KOPT-K1 (cell line): Measurements from ENCODE around the gene ZNF84.

ENCODE experiments used
- H3K27ac ChIP-seq: fragments of 200-600 bp; sonication (generic); 2 replicates; pipeline ENCODE4 v1.5.1; 2016; ENCODE audit warnings: antibody characterized with exemption, mild to moderate bottlenecking, low read depth, low read length; ENCODE audit not compliant: poor library complexity, severe bottlenecking
- H3K36me3 ChIP-seq: fragments of 200-600 bp; sonication (generic); 2 replicates; pipeline ENCODE4 v1.5.1; 2017; ENCODE audit warnings: antibody characterized with exemption, mild to moderate bottlenecking, low read length, moderate library complexity; ENCODE audit not compliant: insufficient read depth
- H3K9me3 ChIP-seq: fragments of 200-600 bp; sonication (generic); 2 replicates; pipeline ENCODE4 v1.5.1; 2017; ENCODE audit warnings: antibody characterized with exemption, low read length, mild to moderate bottlenecking; ENCODE audit not compliant: insufficient read depth, poor library complexity, severe bottlenecking

Gene ZNF84

DNA sequence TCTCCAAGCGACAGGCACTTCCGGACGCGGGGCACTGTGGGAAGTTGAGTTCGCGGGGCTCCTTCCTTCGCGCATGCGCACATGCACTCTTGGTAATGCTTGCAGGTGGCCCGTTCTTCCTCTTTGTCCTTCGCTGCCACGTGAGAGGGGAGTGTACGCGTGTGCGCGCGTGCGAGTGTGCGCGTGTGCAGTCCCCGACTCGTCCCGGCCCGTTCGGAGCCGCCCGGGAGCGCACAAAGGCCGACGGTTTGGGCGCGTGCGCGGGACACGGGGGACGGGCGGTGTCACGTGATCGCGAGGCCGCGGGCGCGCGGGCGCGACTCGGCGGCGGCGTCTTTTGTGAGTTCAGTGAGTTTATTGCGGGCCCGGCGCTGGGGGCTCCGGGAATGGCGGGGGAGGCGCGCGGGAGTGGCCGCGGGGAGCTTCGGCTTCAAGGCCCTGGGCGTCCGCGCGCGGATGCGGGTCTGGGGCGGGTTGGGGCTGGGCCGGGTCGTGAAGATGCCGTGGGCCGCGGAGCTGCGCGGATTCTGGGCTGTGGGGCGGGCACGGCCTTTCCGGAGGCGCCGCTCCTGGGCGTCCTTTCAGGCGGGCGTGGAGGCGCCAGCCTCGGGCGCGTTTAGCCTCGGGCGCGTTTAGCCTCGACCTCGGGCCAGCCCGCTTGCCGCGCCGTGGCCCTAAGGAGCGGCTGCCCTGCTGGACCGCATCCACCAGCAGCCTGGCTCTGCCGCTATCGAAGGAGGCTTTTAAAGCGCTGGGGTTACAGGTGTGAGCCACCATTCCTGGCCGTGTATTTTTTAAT lies at the start of gene ZNF84:
TSS of gene ZNF84 (plus strand) at position 303 of the 799 bp plus-strand sequence. CDS start 3,959 bp downstream, outside the sequence.
- Histone ChIP-seq H3K36me3 (peaks cover 41% of the 10 kb centered on the region), H3K27ac (peak within 1 kb of the TSS; percentile 80), H3K9me3 (peaks cover 80% of the 10 kb centered on the region)

GRCh38 chr12:132998741-132999140 lies 38.6 kb upstream of the ZNF84 start:
- Histone ChIP-seq H3K9me3 (peaks cover 98% of the 10 kb centered on the region), H3K36me3 (peaks cover 81% of the 10 kb centered on the region), H3K27ac (no peak overlapping the region)

- peaks cover 100% of the 10 kb centered on the region for H3K9me3 ChIP-seq
- peaks cover 100% of the 10 kb centered on the region for H3K36me3 ChIP-seq
- no peak overlapping the region for H3K27ac ChIP-seq
Measured at GRCh38 chr12:133010657-133011297, 26.5 kb upstream of the ZNF84 start.

DNA sequence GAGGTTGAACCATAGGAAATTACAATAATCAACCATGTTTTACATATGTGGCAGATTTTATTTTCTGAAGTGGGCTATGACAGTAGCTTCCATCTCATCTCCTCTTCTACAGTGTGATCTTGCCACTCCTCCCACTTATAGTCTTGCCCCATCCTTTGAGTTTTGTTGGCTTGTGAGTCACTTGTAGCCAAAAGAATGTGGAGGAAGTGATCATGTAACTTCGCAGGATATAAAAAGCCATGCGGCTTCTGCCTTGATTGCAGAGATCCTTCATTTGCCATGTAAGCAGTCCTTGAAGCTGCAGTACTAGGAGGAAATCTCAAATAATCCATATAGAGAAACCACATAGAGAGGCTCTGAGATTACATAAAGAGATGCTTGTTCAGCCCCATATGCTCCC lies 13.7 kb upstream of the ZNF84 start:
- no peak overlapping the region for H3K27ac ChIP-seq
- peaks cover 82% of the 10 kb centered on the region for H3K9me3 ChIP-seq
- peaks cover 23% of the 10 kb centered on the region for H3K36me3 ChIP-seq

- Histone ChIP-seq H3K9me3 (peaks cover 81% of the 10 kb centered on the region), H3K36me3 (peaks cover 6% of the 10 kb centered on the region), H3K27ac (no peak overlapping the region)
Measured at GRCh38 chr12:133026996-133027395, 10.3 kb upstream of the ZNF84 start.

GRCh38 chr12:133038118-133038709 lies 905 bp downstream of the ZNF84 start:
- Histone ChIP-seq H3K36me3 (peaks cover 49% of the 10 kb centered on the region), H3K9me3 (peaks cover 83% of the 10 kb centered on the region), H3K27ac (peak overlapping the region; percentile 80)

GRCh38 chr12:133046698-133047097 lies 9.4 kb downstream of the ZNF84 start:
- Histone ChIP-seq H3K9me3 (peaks cover 100% of the 10 kb centered on the region), H3K27ac (no peak overlapping the region), H3K36me3 (peaks cover 100% of the 10 kb centered on the region)

DNA sequence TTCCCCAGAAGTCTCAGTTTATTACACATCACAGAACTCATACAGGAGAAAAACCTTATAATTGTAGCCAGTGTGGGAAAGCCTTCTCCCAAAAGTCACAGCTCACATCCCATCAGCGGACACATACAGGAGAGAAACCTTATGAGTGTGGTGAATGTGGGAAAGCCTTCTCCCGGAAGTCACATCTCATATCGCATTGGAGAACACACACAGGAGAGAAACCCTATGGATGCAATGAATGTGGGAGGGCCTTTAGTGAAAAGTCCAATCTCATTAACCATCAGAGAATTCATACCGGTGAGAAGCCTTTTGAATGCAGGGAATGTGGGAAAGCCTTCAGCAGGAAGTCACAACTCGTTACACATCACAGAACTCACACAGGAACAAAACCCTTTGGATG lies 20.1 kb downstream of the ZNF84 start:
- Histone ChIP-seq H3K36me3 (peaks cover 94% of the 10 kb centered on the region), H3K27ac (no peak overlapping the region), H3K9me3 (peaks cover 100% of the 10 kb centered on the region)

DNA sequence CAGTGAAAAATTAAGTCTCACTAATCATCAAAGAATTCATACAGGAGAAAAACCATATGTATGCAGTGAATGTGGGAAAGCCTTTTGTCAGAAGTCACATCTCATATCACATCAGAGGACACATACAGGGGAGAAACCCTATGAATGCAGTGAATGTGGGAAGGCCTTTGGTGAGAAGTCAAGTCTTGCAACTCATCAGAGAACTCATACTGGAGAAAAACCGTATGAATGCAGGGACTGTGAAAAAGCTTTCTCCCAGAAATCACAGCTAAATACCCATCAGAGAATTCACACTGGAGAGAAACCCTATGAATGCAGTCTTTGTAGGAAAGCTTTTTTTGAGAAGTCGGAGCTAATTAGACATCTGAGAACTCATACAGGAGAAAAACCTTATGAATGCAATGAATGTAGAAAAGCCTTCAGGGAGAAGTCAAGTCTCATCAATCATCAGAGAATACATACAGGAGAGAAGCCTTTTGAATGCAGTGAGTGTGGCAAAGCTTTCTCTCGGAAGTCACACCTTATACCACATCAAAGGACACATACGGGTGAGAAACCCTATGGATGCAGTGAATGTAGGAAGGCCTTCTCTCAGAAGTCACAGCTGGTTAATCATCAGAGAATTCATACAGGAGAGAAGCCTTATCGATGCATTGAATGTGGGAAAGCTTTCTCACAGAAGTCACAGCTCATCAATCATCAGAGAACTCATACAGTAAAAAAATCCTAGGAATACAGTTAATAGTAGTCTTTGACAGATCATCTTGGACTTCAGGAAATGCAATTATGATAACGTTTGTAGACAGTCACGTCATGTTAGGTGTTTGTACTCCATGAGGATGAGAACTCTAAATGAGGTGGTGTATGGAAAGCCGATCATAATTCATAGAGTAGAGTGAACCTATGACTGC lies 21.1 kb downstream of the ZNF84 start:
- H3K36me3 ChIP-seq = peaks cover 94% of the 10 kb centered on the region
- peaks cover 100% of the 10 kb centered on the region for H3K9me3 ChIP-seq
- H3K27ac ChIP-seq = no peak overlapping the region

DNA sequence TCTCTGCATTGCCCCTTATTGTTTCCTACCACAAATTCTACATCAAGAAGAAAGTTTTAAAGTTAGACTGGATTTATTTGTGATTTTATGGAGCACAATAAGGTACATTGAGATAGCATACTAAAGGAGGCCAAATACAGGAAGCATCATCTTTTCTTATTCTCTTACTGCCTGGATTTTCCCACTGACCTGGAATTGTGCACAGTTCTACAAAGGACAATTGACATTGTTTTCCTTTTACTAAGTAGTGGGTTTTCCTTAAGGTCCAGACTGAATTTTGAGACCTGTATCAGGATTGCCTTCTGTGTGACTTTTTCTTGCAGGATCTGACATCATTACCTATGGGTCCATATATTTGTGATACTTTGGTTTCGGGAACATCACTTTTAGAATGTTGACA lies 24.6 kb downstream of the ZNF84 start:
- H3K9me3 ChIP-seq = peaks cover 100% of the 10 kb centered on the region
- H3K27ac ChIP-seq = no peak overlapping the region
- H3K36me3 ChIP-seq = peaks cover 66% of the 10 kb centered on the region

DNA sequence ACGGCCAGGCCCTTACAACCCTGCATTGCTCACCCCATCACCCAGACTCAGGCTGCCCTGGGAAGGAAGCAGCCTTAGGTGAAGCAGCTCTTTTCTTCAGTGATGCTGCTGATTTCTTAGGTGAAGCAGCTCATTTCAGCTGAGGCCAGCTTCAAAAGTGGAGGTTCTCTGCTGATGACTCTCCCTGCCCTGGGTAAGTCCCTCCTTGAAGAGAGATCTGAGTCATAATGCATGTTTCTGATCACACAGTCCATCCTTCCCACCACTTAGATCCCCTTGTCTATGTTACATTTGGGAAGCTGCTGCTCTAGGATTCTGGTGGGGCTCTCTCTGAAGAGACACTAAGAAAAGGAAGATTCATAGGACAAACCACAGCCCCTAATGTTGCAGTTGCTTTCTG lies 26.2 kb downstream of the ZNF84 start:
- peaks cover 50% of the 10 kb centered on the region for H3K36me3 ChIP-seq
- no peak overlapping the region for H3K27ac ChIP-seq
- H3K9me3 ChIP-seq = peaks cover 100% of the 10 kb centered on the region

GRCh38 chr12:133073836-133074235 lies 36.5 kb downstream of the ZNF84 start:
- Histone ChIP-seq H3K9me3 (peaks cover 94% of the 10 kb centered on the region), H3K36me3 (no peaks in the 10 kb centered on the region), H3K27ac (no peak overlapping the region)

DNA sequence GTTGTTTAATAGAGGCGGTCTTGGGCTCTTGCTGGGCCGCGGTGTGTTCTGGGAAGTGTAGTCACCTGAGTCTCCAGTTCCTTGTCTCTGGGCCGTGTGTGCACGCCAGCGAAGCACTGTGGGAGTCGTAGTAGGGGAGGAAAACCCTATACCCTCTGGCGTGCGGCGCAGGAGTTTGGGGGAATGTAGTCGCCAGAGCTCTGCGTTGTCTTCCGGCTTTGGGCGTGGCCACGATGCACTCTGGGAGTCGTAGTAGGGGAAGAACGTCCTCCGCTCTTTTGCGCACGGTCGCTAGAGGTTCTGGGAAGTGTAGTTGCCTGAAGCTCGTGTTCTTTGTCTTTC lies 42.7 kb downstream of the ZNF84 start:
- H3K9me3 ChIP-seq = peaks cover 83% of the 10 kb centered on the region
- peaks cover 35% of the 10 kb centered on the region for H3K36me3 ChIP-seq
- H3K27ac ChIP-seq = peak overlapping the region; percentile 89

- Histone ChIP-seq H3K9me3 (peaks cover 84% of the 10 kb centered on the region), H3K27ac (peak within 1 kb of the TSS; percentile 89)
Measured at GRCh38 chr12:133080368-133081158, 43.3 kb downstream of the ZNF84 start, which contains the start of gene ZNF140. Gene ZNF140 (plus strand): TSS chr12:133080923. CDS start chr12:133081321, 398 bp downstream.

More at GRCh38 chr12:133080368-133081158, 43.3 kb downstream of the ZNF84 start, which contains the start of gene ZNF140:
- H3K36me3 ChIP-seq = peaks cover 41% of the 10 kb centered on the region
